SK-N-SH (cell line): ENCODE data around the gene SYNJ2. TPM values are rescaled to one million over a fixed set of nuclear protein-coding genes. Genes with fewer than 3 reads are reported as not detected.

ENCODE experiments used
- CTCF ChIA-PET: fragments of 300-600, 350-600 bp; formaldehyde crosslinking; extraction: SDS; loops from one replicate; lab custom pipeline; 2021; lab: Yijun Ruan, JAX
- POLR2A ChIA-PET: fragments of 350-600 bp; sonication (Branson Sonifier 250); formaldehyde crosslinking; extraction: SDS; loops from one replicate; lab custom pipeline; 2020; ENCODE audit warnings: antibody characterized with exemption, inconsistent platforms; lab: Yijun Ruan, JAX
- DNase-seq: peaks from one replicate; pipeline ENCODE4 v3.0.0; 2012
- H2AFZ ChIP-seq: fragments of 200-600 bp; sonication (generic); 2 replicates; pipeline ENCODE4 v1.8.1; 2016; ENCODE audit warnings: antibody characterized with exemption, mild to moderate bottlenecking, low read depth
- H3F3A ChIP-seq: fragments of 200-600 bp; sonication (generic); replicated peaks from 2 replicates; pipeline ENCODE3; 2016; ENCODE audit warnings: antibody characterized with exemption, mild to moderate bottlenecking; ENCODE audit not compliant: insufficient read depth
- H3K27ac ChIP-seq, 2 experiments: fragments of 200-500 bp in 1 of 2; fragments of 200-600 bp in 1 of 2; sonication (Bioruptor generic) in 1 of 2; sonication (generic), shearing (Covaris generic) in 1 of 2; 2 replicates each; pipeline versions ENCODE4 v1.5.1 to v1.6.1; 2014 to 2016; ENCODE audit warnings: low read depth in 2 of 2, inconsistent platforms in 1 of 2, low read length in 1 of 2, mild to moderate bottlenecking in 1 of 2, mixed read lengths in 1 of 2
- H3K27me3 ChIP-seq: fragments of 200-600 bp; sonication (generic), shearing (Covaris generic); 2 replicates; pipeline ENCODE4 v1.6.1; 2016; ENCODE audit warnings: mixed run types; ENCODE audit not compliant: insufficient read depth
- H3K36me3 ChIP-seq, 2 experiments: fragments of 200-500 bp in 1 of 2; fragments of 200-600 bp in 1 of 2; sonication (Bioruptor generic) in 1 of 2; sonication (generic) in 1 of 2; replicated peaks in 1 of 2; 2 replicates each; pipeline versions ENCODE3 to v1.5.1; 2014 to 2016; ENCODE audit warnings: low read length in 1 of 2, mild to moderate bottlenecking in 1 of 2; ENCODE audit not compliant: insufficient read depth in 2 of 2, control insufficient read depth in 1 of 2
- H3K4me1 ChIP-seq, 2 experiments: fragments of 200-500 bp in 1 of 2; fragments of 200-600 bp in 1 of 2; sonication (Bioruptor generic) in 1 of 2; sonication (generic), shearing (Covaris generic) in 1 of 2; 2 replicates each; pipeline versions ENCODE4 v1.5.1 to v1.6.1; 2014 to 2016; ENCODE audit warnings: low read depth in 1 of 2, low read length in 1 of 2, mixed run types in 1 of 2; ENCODE audit not compliant: insufficient read depth in 2 of 2, control insufficient read depth in 1 of 2
- H3K4me2 ChIP-seq: fragments of 200-600 bp; sonication (generic), shearing (Covaris generic); 2 replicates; pipeline ENCODE4 v1.6.1; 2017; ENCODE audit warnings: mixed run types
- H3K4me3 ChIP-seq, 2 experiments: fragments of 200-500 bp in 1 of 2; fragments of 200-600 bp in 1 of 2; sonication (Bioruptor generic) in 1 of 2; sonication (generic), shearing (Covaris generic) in 1 of 2; 2 replicates each; pipeline versions ENCODE4 v1.5.1 to v1.8.1; 2014 to 2016; ENCODE audit warnings: low read depth in 2 of 2, inconsistent platforms in 1 of 2, low read length in 1 of 2, mild to moderate bottlenecking in 1 of 2, mixed read lengths in 1 of 2, moderate library complexity in 1 of 2
- H3K79me2 ChIP-seq: fragments of 200-600 bp; sonication (generic); 2 replicates; pipeline ENCODE4 v1.8.1; 2017; ENCODE audit warnings: mild to moderate bottlenecking; ENCODE audit not compliant: insufficient read depth
- H3K9ac ChIP-seq: fragments of 200-600 bp; sonication (generic); 2 replicates; pipeline ENCODE4 v1.6.1; 2017; ENCODE audit warnings: mixed run types
- H3K9me2 ChIP-seq: fragments of 200-600 bp; sonication (generic); 2 replicates; pipeline ENCODE4 v1.6.1; 2017; ENCODE audit warnings: mixed run types
- H3K9me3 ChIP-seq: fragments of 200-600 bp; sonication (generic); 2 replicates; pipeline ENCODE4 v1.6.1; 2017; ENCODE audit warnings: mixed run types, mild to moderate bottlenecking, moderate library complexity
- H4K20me1 ChIP-seq: fragments of 200-600 bp; sonication (generic); 2 replicates; pipeline ENCODE4 v1.6.1; 2017; ENCODE audit warnings: mild to moderate bottlenecking, mixed run types; ENCODE audit not compliant: insufficient read depth
- CHD2 ChIP-seq: fragments of 150-350 bp; IDR thresholded peaks from 2 replicates; pipeline ENCODE4 v1.6.1; 2018; ENCODE audit warnings: low read length; ENCODE audit not compliant: partially characterized antibody
- CTCF ChIP-seq: fragments of 200-600 bp; sonication (generic); IDR thresholded peaks from 2 replicates; pipeline ENCODE4 v1.6.1; 2017; ENCODE audit warnings: antibody characterized with exemption, mild to moderate bottlenecking, moderate library complexity
- FOSL2 ChIP-seq: IDR thresholded peaks from 2 replicates; pipeline ENCODE4 v1.4.0; 2012; ENCODE audit warnings: low read depth, mild to moderate bottlenecking, moderate library complexity, borderline replicate concordance
- FOXJ3 ChIP-seq: sonication (generic); formaldehyde crosslinking; IDR thresholded peaks from 2 replicates; pipeline ENCODE4 v1.5.1; 2020; ENCODE audit warnings: mild to moderate bottlenecking, missing genetic modification reagents
- FOXM1 ChIP-seq: IDR thresholded peaks from 2 replicates; pipeline ENCODE4 v1.4.0; 2012; ENCODE audit warnings: low read depth, mild to moderate bottlenecking
- GATA2 ChIP-seq: sonication (generic); formaldehyde crosslinking; IDR thresholded peaks from 2 replicates; pipeline ENCODE4 v1.5.0; 2020; ENCODE audit warnings: mild to moderate bottlenecking, missing genetic modification reagents
- IRF3 ChIP-seq: fragments of 150-350 bp; IDR thresholded peaks from 2 replicates; pipeline ENCODE4 v1.6.1; 2016; ENCODE audit warnings: mild to moderate bottlenecking, low read depth, low read length
- MAX ChIP-seq: IDR thresholded peaks from 2 replicates; pipeline ENCODE4 v1.4.0; 2012; ENCODE audit warnings: low read depth
- MEF2A ChIP-seq: IDR thresholded peaks from 2 replicates; pipeline ENCODE4 v1.4.0; 2012; ENCODE audit warnings: low read depth, borderline replicate concordance
- MXI1 ChIP-seq: IDR thresholded peaks from 2 replicates; pipeline ENCODE4 v1.6.1; 2012; ENCODE audit warnings: mild to moderate bottlenecking, low read depth, low read length, improper control_type of control experiment
- NFIC ChIP-seq: IDR thresholded peaks from 2 replicates; pipeline ENCODE4 v1.4.0; 2012; ENCODE audit warnings: borderline replicate concordance
- NRF1 ChIP-seq: IDR thresholded peaks from 2 replicates; pipeline ENCODE4 v1.6.1; 2012; ENCODE audit warnings: low read depth, mild to moderate bottlenecking, low read length
- RFX5 ChIP-seq: IDR thresholded peaks from 2 replicates; pipeline ENCODE4 v1.6.1; 2012; ENCODE audit warnings: mild to moderate bottlenecking, improper control_type of control experiment, low read length
- RXRA ChIP-seq: IDR thresholded peaks from 2 replicates; pipeline ENCODE4 v1.4.0; 2012; ENCODE audit warnings: low read depth, mild to moderate bottlenecking, borderline replicate concordance
- TEAD4 ChIP-seq: IDR thresholded peaks from 2 replicates; pipeline ENCODE4 v1.4.0; 2012; ENCODE audit warnings: mild to moderate bottlenecking, borderline replicate concordance; ENCODE audit not compliant: insufficient read depth
- USF2 ChIP-seq: fragments of 150-350 bp; IDR thresholded peaks from 2 replicates; pipeline ENCODE4 v1.6.1; 2017; ENCODE audit warnings: antibody characterized with exemption, low read length, low read depth, borderline replicate concordance
- WGBS: methylation state at CpG from one replicate; pipeline ENCODE4 v1.1.6; 2017; ENCODE audit warnings: low lambda C conversion rate; 5-methylcytosine and 5-hydroxymethylcytosine counted together
- polyA plus RNA-seq, 3 experiments: library from polyadenylated mRNA; depleted of rRNA; stranded (reverse); fragments of >200 nt; gene quantifications; 2 replicates each; pipeline ENCODE4 v1.2.3, GENCODE V29; 2012

Gene SYNJ2
- polyA plus RNA-seq, 1 of the 3 experiments (the other 2 are of a cell fraction), result 40.0 TPM

- peak overlapping the region in 1 of 2 experiments; percentile 96; a peak in 3 of 4 replicates for H3K27ac ChIP-seq
- TF ChIP-seq MAX (no peak), FOXM1 (no peak), RFX5 (no peak), FOSL2 (no peak), NFIC (no peak), CHD2 (no peak), MEF2A (no peak), IRF3 (no peak), MXI1 (no peak), USF2 (no peak), RXRA (no peak), FOXJ3 (CRISPR knock-in tag) (no peak), GATA2 (CRISPR knock-in tag) (no peak), NRF1 (no peak), TEAD4 (no peak), CTCF (no peak)
- no peak overlapping the region for H3K4me3 ChIP-seq
- CTCF ChIA-PET, result interaction anchor here (0.6 to 1.2 kb wide), 2 partner anchors 42 to 275 kb away, joined by 3 to 4 read pairs; no protein-coding TSS in a partner anchor
- no peaks in the 10 kb centered on the region for H3K27me3 ChIP-seq
- peak overlapping the region; percentile 65 for H3K9ac ChIP-seq
- peaks cover 53% of the 10 kb centered on the region for H3F3A ChIP-seq
- H2AFZ ChIP-seq, result no peak overlapping the region
- peaks cover 26 to 48% of the 10 kb centered on the region in 2 experiments; a peak in 3 of 4 replicates for H3K4me1 ChIP-seq
- WGBS, result 95% methylated on average over 12 of the region's 16 CpGs
- H3K36me3 ChIP-seq, result peaks cover 6 to 40% of the 10 kb centered on the region in 2 experiments
- H4K20me1 ChIP-seq, result no peaks in the 10 kb centered on the region
- POLR2A ChIA-PET, result interaction anchor here (0.9 kb wide), 1 partner anchor 41 kb away, joined by 3 read pairs; no protein-coding TSS in a partner anchor
- H3K9me2 ChIP-seq, result no peaks in the 10 kb centered on the region
- peak overlapping the region; percentile 29; the same call in 1 of the 2 replicates for H3K4me2 ChIP-seq
- no peaks in the 10 kb centered on the region for H3K9me3 ChIP-seq
- DNase-seq, result no peak
- peaks cover 77% of the 10 kb centered on the region for H3K79me2 ChIP-seq
Measured at GRCh38 chr6:158030380-158031300, 49.0 kb downstream of the SYNJ2 start.
